ENCODE data around the gene GRK5. TPM values are rescaled to one million over a fixed set of nuclear protein-coding genes. Genes with fewer than 3 reads are reported as not detected.

Gene GRK5
- total and polyA plus RNA-seq, 8 donors = 34.6 to 60.8 (median 54.5) TPM

DNA sequence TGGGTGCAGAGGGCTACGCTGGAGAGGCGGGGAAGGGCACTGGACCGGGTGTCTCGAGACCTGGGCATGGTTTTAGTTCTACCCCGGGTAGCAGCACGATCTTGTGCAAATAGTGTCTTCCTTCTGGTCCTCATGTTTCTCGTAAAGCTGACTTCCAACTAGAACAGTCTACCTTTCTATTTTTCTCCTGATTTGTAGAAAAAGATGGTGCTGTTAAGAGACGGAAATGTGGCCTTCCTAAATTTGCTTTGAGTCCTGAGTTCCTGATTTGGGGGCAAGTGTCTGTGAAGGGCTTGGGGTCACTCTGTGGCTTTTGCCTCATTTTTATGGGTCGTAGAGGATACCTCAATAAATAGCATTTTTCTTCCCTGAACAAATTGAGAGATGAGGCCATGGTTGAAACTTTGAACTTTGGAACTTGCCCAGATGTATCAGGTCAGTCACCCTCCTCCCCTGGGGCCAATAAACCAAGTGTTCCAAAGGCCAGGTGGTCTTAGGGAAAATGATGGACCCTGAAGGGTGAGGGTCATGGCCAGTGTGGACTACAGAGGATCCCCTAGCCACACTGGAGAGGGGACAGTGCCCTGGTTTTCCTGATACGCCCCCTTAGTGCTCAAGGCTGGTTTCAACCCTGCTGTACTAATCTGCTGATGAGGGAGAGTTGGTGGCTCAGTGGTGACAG, 45.2 kb downstream of the GRK5 start:
- intact Hi-C loops (cut with DNase I) = no loop called here
- no peak for DNase-seq

DNA sequence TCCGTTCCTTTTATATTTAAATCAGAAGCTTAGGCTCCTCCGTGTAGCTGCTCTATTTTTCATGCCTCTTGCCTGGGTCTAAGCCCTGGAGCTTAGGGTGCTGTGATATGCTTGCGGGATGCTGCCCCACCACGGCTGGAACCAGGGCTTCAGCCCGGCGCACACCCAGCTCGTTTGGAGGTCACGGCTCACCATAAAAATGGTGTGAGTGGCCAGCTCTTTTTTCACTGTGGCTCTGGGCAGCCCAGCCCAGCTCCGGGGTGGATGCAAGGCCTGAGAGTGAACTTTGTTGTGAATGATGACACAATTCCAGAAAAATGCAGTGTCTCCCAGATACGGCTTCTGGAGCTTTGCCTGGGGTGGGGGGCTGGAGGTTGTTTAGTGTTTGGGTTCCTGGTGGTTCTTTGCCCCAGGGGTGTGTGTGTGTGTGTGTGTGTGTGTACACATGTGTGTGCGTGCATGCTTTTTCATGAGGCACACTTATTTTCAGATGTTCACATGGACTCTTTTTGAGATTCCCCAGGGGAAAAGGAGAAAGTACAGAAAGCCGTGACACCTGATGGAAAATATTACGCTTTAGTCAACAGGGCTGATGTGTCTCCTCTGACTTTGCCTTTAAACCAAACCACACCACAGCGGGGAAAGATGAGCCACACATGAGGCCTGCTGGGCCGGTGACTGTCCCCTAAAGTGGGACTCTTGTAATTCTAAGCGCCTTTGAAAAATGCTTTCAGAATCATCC, 46.2 kb downstream of the GRK5 start:
- peak; percentile 64 for ATAC-seq
- Histone ChIP-seq H3K27me3 (no peaks in the 10 kb centered on the region), H3K4me1 (peaks cover 39 to 49% of the 10 kb centered on the region in 2 donors), H3K27ac (peak overlapping the region; percentile 50 to 78), H3K4me3 (no peak overlapping the region), H3K36me3 (no peaks in the 10 kb centered on the region), H3K9me3 (no peaks in the 10 kb centered on the region)
- DNase-seq = peak in 2 of 4 donors; percentile 70 to 75
- intact Hi-C loops (cut with DNase I) = no loop called here
- TF ChIP-seq, protein P1, sequence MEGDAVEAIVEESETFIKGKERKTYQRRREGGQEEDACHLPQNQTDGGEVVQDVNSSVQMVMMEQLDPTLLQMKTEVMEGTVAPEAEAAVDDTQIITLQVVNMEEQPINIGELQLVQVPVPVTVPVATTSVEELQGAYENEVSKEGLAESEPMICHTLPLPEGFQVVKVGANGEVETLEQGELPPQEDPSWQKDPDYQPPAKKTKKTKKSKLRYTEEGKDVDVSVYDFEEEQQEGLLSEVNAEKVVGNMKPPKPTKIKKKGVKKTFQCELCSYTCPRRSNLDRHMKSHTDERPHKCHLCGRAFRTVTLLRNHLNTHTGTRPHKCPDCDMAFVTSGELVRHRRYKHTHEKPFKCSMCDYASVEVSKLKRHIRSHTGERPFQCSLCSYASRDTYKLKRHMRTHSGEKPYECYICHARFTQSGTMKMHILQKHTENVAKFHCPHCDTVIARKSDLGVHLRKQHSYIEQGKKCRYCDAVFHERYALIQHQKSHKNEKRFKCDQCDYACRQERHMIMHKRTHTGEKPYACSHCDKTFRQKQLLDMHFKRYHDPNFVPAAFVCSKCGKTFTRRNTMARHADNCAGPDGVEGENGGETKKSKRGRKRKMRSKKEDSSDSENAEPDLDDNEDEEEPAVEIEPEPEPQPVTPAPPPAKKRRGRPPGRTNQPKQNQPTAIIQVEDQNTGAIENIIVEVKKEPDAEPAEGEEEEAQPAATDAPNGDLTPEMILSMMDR (IDR thresholded peaks at IDR 0.05) = no peak

More for the DNA sequence above, 45.2 kb downstream of the GRK5 start:
- no peaks in the 10 kb centered on the region for H3K27me3 ChIP-seq
- H3K4me1 ChIP-seq = peaks cover 39 to 53% of the 10 kb centered on the region in 2 donors
- no peaks in the 10 kb centered on the region for H3K9me3 ChIP-seq
- no peak for ATAC-seq
- no peaks in the 10 kb centered on the region for H3K36me3 ChIP-seq
- no peak overlapping the region for H3K4me3 ChIP-seq
- H3K27ac ChIP-seq = peak overlapping the region; percentile 50 to 78
- TF ChIP-seq, protein P1 (IDR thresholded peaks at IDR 0.05) = no peak

DNA sequence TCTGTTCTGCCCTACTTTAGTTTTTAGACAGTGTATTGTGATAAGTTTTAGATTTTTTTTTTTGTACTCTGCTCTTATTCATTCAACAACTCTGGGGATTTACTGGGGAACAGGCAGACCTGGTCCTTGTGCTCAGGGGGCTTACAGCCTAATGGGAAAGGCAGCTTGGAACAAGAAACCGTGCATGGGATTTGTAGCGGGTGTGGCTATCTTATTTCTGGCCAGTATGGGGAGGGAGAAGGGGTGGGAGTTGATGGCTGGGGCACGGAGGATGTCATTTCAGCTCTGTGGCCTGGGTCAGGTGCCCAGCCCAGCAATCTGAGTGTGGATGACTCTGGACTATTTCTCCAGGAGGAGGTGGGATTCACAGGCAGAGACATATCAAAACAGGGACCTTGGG, 47.0 kb downstream of the GRK5 start:
- Histone ChIP-seq H3K4me3 (no peak overlapping the region), H3K9me3 (no peaks in the 10 kb centered on the region), H3K27me3 (no peaks in the 10 kb centered on the region), H3K4me1 (peaks cover 39 to 49% of the 10 kb centered on the region in 2 donors), H3K27ac (peak overlapping the region; percentile 50 to 78), H3K36me3 (no peaks in the 10 kb centered on the region)
- DNase-seq (no peak), ATAC-seq (no peak)
- intact Hi-C loops (cut with DNase I) = no loop called here
- TF ChIP-seq, protein P1 (IDR thresholded peaks at IDR 0.05) = no peak

DNA sequence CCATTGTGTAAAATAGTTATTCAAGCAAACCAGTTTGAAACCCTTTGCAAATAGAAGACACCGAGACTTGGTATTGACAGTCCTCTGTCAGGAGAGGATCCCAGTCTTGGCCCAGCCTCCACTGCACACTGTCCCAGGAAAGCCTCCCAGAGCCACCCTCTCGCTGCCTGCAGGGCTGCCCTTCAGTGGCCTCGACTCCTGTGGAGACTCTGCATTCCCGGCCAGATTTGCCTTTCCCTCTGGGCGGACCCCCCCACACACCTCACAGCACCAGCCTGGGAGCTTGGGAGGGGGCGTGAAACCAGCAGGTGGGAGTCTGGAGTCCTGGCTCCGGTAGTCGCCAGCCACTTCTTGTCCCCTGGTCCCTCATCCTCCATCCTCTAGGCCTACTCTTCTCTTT, 48.7 kb downstream of the GRK5 start:
- no peak overlapping the region for H3K4me3 ChIP-seq
- TF ChIP-seq, protein P1 (IDR thresholded peaks at IDR 0.05) = no peak
- H3K36me3 ChIP-seq = no peaks in the 10 kb centered on the region
- no peaks in the 10 kb centered on the region for H3K27me3 ChIP-seq
- H3K4me1 ChIP-seq = peaks cover 28 to 49% of the 10 kb centered on the region in 2 donors
- no peak for DNase-seq
- intact Hi-C loops (cut with DNase I) = no loop called here
- no peaks in the 10 kb centered on the region for H3K9me3 ChIP-seq
- H3K27ac ChIP-seq = no peak overlapping the region
- ATAC-seq = no peak

DNA sequence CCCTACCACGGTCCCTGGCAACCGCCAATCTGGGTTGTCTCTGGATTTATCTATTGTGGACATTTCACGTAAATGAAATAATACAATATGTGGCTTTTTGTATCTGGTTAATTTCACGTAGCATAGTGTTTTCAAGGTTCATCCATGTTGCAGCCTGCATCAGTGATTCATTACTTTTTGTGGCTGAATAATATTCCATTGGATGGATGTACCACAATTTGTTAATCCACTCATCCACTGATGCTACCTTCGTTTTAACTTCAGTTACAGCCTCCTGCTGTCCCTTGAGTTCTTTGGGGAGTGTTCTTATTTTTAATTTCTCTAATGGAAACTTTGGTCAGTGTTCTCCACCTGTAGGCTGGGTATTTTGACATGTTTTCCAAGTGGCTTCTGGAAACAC, 49.5 kb downstream of the GRK5 start:
- H3K36me3 ChIP-seq = no peaks in the 10 kb centered on the region
- no peak for DNase-seq
- no peak for ATAC-seq
- no peak overlapping the region for H3K4me3 ChIP-seq
- no peaks in the 10 kb centered on the region for H3K9me3 ChIP-seq
- intact Hi-C loops (cut with DNase I) = no loop called here
- H3K27ac ChIP-seq = no peak overlapping the region
- peaks cover 25 to 42% of the 10 kb centered on the region in 2 donors for H3K4me1 ChIP-seq
- TF ChIP-seq, protein P1 (IDR thresholded peaks at IDR 0.05) = no peak
- H3K27me3 ChIP-seq = no peaks in the 10 kb centered on the region

Data from left lung (tissue), 10 donors.